HFFc6 (cell line): ENCODE measurements around the gene SIGLECL1. TPM values are rescaled to one million over a fixed set of nuclear protein-coding genes. Genes with fewer than 3 reads are reported as not detected.

Experiments used
- DNase-seq: peaks from one replicate; pipeline ENCODE4 v3.0.0-alpha.2; 2018
- H3K27ac Mint-ChIP-seq: 2 replicates; pipeline ENCODE4 v1.8.0; 2020; ENCODE audit warnings: mild to moderate bottlenecking, mixed read lengths
- H3K27me3 Mint-ChIP-seq: 2 replicates; pipeline ENCODE4 v1.8.0; 2021; ENCODE audit warnings: mild to moderate bottlenecking, moderate library complexity, mixed read lengths; ENCODE audit not compliant: insufficient read depth
- H3K36me3 Mint-ChIP-seq: 2 replicates; pipeline ENCODE4 v1.8.0; 2021; ENCODE audit warnings: low read depth, mixed read lengths
- H3K4me1 Mint-ChIP-seq: 2 replicates; pipeline ENCODE4 v1.8.0; 2020; ENCODE audit warnings: low read depth, mixed read lengths
- H3K4me3 Mint-ChIP-seq: 2 replicates; pipeline ENCODE4 v1.8.0; 2020; ENCODE audit warnings: mild to moderate bottlenecking, moderate library complexity, mixed read lengths
- H3K9me3 Mint-ChIP-seq: 2 replicates; pipeline ENCODE4 v1.8.0; 2020; ENCODE audit warnings: mild to moderate bottlenecking, mixed read lengths
- CTCF ChIP-seq: fragments of 200-600 bp; sonication (generic); IDR thresholded peaks from 2 replicates; pipeline ENCODE4 v1.5.0; 2021; ENCODE audit warnings: antibody characterized with exemption, mild to moderate bottlenecking
- total RNA-seq, 6 experiments: library from RNA; stranded (reverse); fragmentation: NEBNext Ultra II Directional; extraction: Animal tissue kit (Norgen Biotek cat#: 25700); gene quantifications; 2 replicates in 1 of 6; 3 replicates in 5 of 6; pipeline ENCODE4 v1.2.3, GENCODE V29; 2021

The SIGLECL1 gene
- total RNA-seq, 6 experiments from 2014 or later, result not detected

- peaks cover 59% of the 10 kb centered on the region for H3K9me3 Mint-ChIP-seq
- H3K4me3 Mint-ChIP-seq, result no peak overlapping the region
- H3K4me1 Mint-ChIP-seq, result no peaks in the 10 kb centered on the region
- H3K27me3 Mint-ChIP-seq, result peaks cover 2% of the 10 kb centered on the region
- no peak for TF ChIP-seq CTCF
- no peak for DNase-seq
- no peaks in the 10 kb centered on the region for H3K36me3 Mint-ChIP-seq
- H3K27ac Mint-ChIP-seq, result no peak overlapping the region
Observed at GRCh38 chr19:51242881-51243630, 7.8 kb upstream of the SIGLECL1 start.

GRCh38 chr19:51246164-51246552 is 4.7 kb upstream of the SIGLECL1 start:
- DNase-seq, result no peak
- Mint-ChIP-seq H3K9me3 (peaks cover 69% of the 10 kb centered on the region), H3K27me3 (peaks cover 2% of the 10 kb centered on the region), H3K36me3 (no peaks in the 10 kb centered on the region), H3K27ac (no peak overlapping the region), H3K4me3 (no peak overlapping the region), H3K4me1 (no peaks in the 10 kb centered on the region)
- no peak for TF ChIP-seq CTCF

DNA sequence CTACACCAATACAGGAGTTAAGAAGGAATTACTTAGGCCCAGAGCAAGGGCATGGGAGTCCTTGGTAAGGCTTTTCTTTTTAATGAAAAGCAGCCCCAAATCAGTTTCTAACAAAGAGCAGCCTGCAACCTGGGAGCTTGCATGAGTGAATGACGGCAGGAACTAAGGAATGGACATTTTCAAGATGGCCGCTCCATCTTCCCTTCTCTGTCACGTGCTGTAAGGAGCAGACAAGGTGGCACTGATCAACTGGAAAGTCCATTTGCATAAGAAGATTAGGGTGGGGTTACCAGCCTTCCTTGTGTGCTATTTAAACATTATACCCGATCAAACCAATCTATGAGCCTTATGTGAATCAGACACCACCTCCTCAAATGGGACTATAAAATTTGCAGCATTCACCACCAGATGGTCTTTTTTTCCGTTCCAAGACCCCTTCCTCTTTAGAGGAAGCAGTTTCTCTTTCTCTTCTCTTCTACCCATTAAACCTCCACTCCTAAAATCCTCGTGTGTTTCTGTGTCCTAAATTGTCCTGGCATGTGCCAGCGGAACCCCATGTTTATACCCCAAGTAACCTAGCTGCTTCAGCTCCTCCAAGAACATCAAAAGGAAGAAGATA is 2.8 kb upstream of the SIGLECL1 start:
- H3K27ac Mint-ChIP-seq, result no peak overlapping the region
- no peaks in the 10 kb centered on the region for H3K4me1 Mint-ChIP-seq
- H3K36me3 Mint-ChIP-seq, result no peaks in the 10 kb centered on the region
- TF ChIP-seq CTCF, result no peak
- H3K9me3 Mint-ChIP-seq, result peaks cover 60% of the 10 kb centered on the region
- H3K27me3 Mint-ChIP-seq, result peaks cover 4% of the 10 kb centered on the region
- no peak overlapping the region for H3K4me3 Mint-ChIP-seq
- DNase-seq, result no peak

DNA sequence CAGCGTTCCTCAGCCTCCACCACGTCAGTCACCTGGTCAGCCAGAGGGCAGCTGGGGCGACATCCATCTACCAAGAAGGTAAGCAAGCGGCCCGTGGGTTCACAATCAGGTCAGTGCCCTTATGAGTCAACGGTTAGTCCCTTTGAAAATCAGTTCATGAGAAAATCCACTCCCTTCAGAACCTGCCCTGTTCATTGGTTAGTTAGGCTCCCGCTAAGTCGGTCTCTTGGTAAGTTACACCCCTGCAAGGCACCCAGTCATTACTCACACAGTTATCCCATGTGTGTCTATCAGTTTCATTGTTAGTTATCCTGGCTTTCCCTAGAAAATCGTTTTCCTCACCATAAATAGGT is 564 bp downstream of the SIGLECL1 start:
- DNase-seq, result no peak
- TF ChIP-seq CTCF, result no peak
- Mint-ChIP-seq H3K9me3 (peaks cover 41% of the 10 kb centered on the region), H3K27me3 (0 out of 2 replicates have a peak, but pooled peaks cover 1% of the 10 kb centered on the region), H3K36me3 (no peaks in the 10 kb centered on the region), H3K4me1 (no peaks in the 10 kb centered on the region), H3K27ac (no peak overlapping the region), H3K4me3 (no peak overlapping the region)

- H3K36me3 Mint-ChIP-seq, result no peaks in the 10 kb centered on the region
- H3K27me3 Mint-ChIP-seq, result 0 out of 2 replicates have a peak, but pooled peaks cover 1% of the 10 kb centered on the region
- DNase-seq, result no peak
- H3K4me1 Mint-ChIP-seq, result no peaks in the 10 kb centered on the region
- H3K9me3 Mint-ChIP-seq, result peaks cover 36% of the 10 kb centered on the region
- no peak overlapping the region for H3K4me3 Mint-ChIP-seq
- H3K27ac Mint-ChIP-seq, result no peak overlapping the region
- no peak for TF ChIP-seq CTCF
Observed at GRCh38 chr19:51252306-51253079, 1.6 kb downstream of the SIGLECL1 start.
